GM23338 (cell line): Measurements from ENCODE around the gene SLK.
A peak's percentile ranks its signal among the peaks of the same experiment; 100 is the strongest.

ENCODE experiments used
- CREB1 ChIP-seq: fragments of 250-450 bp; sonication (Bioruptor Pico); IDR thresholded peaks from 2 replicates; pipeline ENCODE4 v1.5.0; 2020; ENCODE audit warnings: low read depth, mild to moderate bottlenecking, moderate library complexity
- CTCF ChIP-seq, 2 experiments: fragments of 200-600 bp in 1 of 2; sonication (generic) in 1 of 2; conservative IDR thresholded peaks; 2 replicates each; pipeline versions ENCODE4 v1.5.1 to v1.6.1; 2016 to 2017; ENCODE audit warnings: antibody characterized with exemption in 2 of 2, low read depth in 2 of 2, mild to moderate bottlenecking in 2 of 2, moderate library complexity in 1 of 2
- ETS1 ChIP-seq: IDR thresholded peaks from 2 replicates; pipeline ENCODE4 v1.6.1; 2016; ENCODE audit warnings: antibody characterized with exemption
- EZH2 ChIP-seq: fragments of 200-600 bp; sonication (generic); IDR thresholded peaks from one replicate; pipeline ENCODE4 v1.8.0; 2017; ENCODE audit warnings: antibody characterized with exemption, mild to moderate bottlenecking, low read depth; ENCODE audit not compliant: unreplicated experiment
- EZH2phosphoT487 ChIP-seq: fragments of 200-600 bp; sonication (generic); IDR thresholded peaks from one replicate; pipeline ENCODE4 v1.8.1; 2018; ENCODE audit warnings: antibody characterized with exemption; ENCODE audit not compliant: unreplicated experiment
- JUNB ChIP-seq: IDR thresholded peaks from one replicate; pipeline ENCODE4 v1.6.1; 2016; ENCODE audit warnings: antibody characterized with exemption; ENCODE audit not compliant: unreplicated experiment
- NANOG ChIP-seq: IDR thresholded peaks from 2 replicates; pipeline ENCODE4 v1.6.1; 2016; ENCODE audit warnings: antibody characterized with exemption, borderline replicate concordance
- POLR2AphosphoS5 ChIP-seq: IDR thresholded peaks from 2 replicates; pipeline ENCODE4 v1.6.1; 2016; ENCODE audit warnings: antibody characterized with exemption, low read depth
- REST ChIP-seq: IDR thresholded peaks from one replicate; pipeline ENCODE4 v1.6.1; 2018; ENCODE audit warnings: antibody characterized with exemption; ENCODE audit not compliant: unreplicated experiment
- STAT1 ChIP-seq: IDR thresholded peaks from one replicate; pipeline ENCODE4 v1.6.1; 2016; ENCODE audit warnings: antibody characterized with exemption; ENCODE audit not compliant: unreplicated experiment
- ZNF462 ChIP-seq: fragments of 250-450 bp; sonication (Bioruptor Pico); IDR thresholded peaks from 2 replicates; pipeline ENCODE4 v1.5.0; 2020; ENCODE audit warnings: mild to moderate bottlenecking, moderate library complexity

- TF ChIP-seq POLR2AphosphoS5 (peak; percentile 80), CTCF (conservative IDR thresholded peaks at IDR 0.05; ENCODE audit: low read depth in 2 of 2) (peak; percentile 30 to 50; a peak in 3 of 4 replicates), JUNB (no peak), EZH2phosphoT487 (no peak), EZH2 (no peak), NANOG (no peak), CREB1 (CRISPR knock-in tag) (peak; percentile 54), ZNF462 (CRISPR knock-in tag) (0 out of 2 replicates have a peak, but pooled peaks have one; percentile 22), REST (no peak), STAT1 (no peak), ETS1 (0 out of 2 replicates have a peak, but pooled peaks have one; percentile 30)
Observed at GRCh38 chr10:103918053-103918846, 48.7 kb upstream of the SLK start, which contains the start of gene STN1.
